Activated T-cell treated with anti-CD3 and anti-CD28 coated beads, Interleukin-2, amount 50 U/mL, for 72 hours (primary cell): Measurements from ENCODE around the gene EXOSC1. TPM values are rescaled to one million over a fixed set of nuclear protein-coding genes. Genes with fewer than 3 reads are reported as not detected.

Source experiments
- ATAC-seq, 2 donors: fragments of 150-1000 bp; cut with Tn5 transposase; replicated peaks in 1 of 2; 2 replicates each; pipeline ENCODE4 v1.10.0; 2021; ENCODE audit warnings: moderate library complexity in 2 of 2, mild to moderate bottlenecking in 1 of 2
- DNase-seq, 2 donors: peaks; one replicate each; pipeline ENCODE4 v3.0.0; 2021 to 2022; ENCODE audit warnings: mixed read lengths in 1 of 2
- H3K27ac Mint-ChIP-seq: one replicate; pipeline ENCODE4 v1.8.0; 2022; ENCODE audit warnings: mild to moderate bottlenecking, moderate library complexity, mixed read lengths
- H3K27me3 Mint-ChIP-seq: one replicate; pipeline ENCODE4 v1.8.0; 2022; ENCODE audit warnings: low read depth, mixed read lengths
- H3K36me3 Mint-ChIP-seq, 2 donors: one replicate each; pipeline ENCODE4 v1.8.0; 2022; ENCODE audit warnings: mixed read lengths in 2 of 2, mild to moderate bottlenecking in 1 of 2; ENCODE audit not compliant: insufficient read depth in 2 of 2
- H3K4me1 Mint-ChIP-seq: one replicate; pipeline ENCODE4 v1.8.0; 2022; ENCODE audit warnings: low read depth, mixed read lengths
- H3K4me3 Mint-ChIP-seq, 2 donors: one replicate each; pipeline ENCODE4 v1.8.0; 2022; ENCODE audit warnings: mild to moderate bottlenecking in 2 of 2, mixed read lengths in 2 of 2, moderate library complexity in 2 of 2
- H3K9me3 Mint-ChIP-seq, 2 donors: one replicate each; pipeline ENCODE4 v1.8.0; 2022; ENCODE audit warnings: mixed read lengths in 2 of 2
- total RNA-seq, 2 donors: library from RNA; stranded (reverse); gene quantifications; one replicate each; pipeline ENCODE4 v1.2.3, GENCODE V29; 2022

EXOSC1 gene
- total RNA-seq, 2 donors from 2014 or later, result 75.3 to 75.7 TPM

DNA sequence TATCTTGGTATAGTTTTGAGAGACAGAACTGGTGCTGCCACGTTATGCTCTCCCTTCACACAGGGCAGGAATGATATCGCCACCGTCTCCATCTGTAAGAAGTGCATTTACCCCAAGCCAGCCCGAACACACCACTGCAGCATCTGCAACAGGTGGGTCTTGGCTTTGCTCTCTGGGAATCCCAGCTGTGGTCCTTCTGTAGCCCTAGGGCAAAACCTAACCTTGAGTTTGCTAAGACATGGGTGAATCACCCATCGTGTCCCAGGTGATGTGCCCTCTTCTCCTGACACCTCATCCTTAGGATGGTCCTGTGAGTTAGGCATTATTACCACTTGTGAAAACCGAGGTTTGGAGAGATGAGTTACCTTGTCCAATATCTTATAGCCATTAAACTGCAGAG, 6.5 kb upstream of the EXOSC1 start:
- Mint-ChIP-seq H3K4me1 (peaks cover 62% of the 10 kb centered on the region), H3K27ac (peak overlapping the region; percentile 39), H3K27me3 (no peaks in the 10 kb centered on the region), H3K36me3 (peaks cover 3 to 9% of the 10 kb centered on the region in 2 donors), H3K4me3 (no peak overlapping the region), H3K9me3 (no peaks in the 10 kb centered on the region)
- ATAC-seq (no peak), DNase-seq (no peak)

DNA sequence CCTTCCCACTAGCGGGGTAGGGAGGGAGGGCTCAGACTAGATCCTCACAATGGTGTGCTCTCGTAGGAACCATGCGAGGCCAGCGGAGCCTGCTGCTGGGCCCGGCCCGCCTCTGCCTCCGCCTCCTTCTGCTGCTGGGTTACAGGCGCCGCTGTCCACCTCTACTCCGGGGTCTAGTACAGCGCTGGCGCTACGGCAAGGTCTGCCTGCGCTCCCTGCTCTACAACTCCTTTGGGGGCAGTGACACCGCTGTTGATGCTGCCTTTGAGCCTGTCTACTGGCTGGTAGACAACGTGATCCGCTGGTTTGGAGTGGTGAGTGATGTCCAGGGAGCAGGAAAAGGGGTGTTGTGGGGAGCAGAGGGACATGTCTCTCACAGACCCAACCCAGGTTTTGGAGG, 5.8 kb upstream of the EXOSC1 start:
- no peak for DNase-seq
- peaks cover 2 to 7% of the 10 kb centered on the region in 2 donors for H3K36me3 Mint-ChIP-seq
- H3K27me3 Mint-ChIP-seq, result no peaks in the 10 kb centered on the region
- H3K9me3 Mint-ChIP-seq, result no peaks in the 10 kb centered on the region
- no peak overlapping the region for H3K4me3 Mint-ChIP-seq
- no peak for ATAC-seq
- H3K4me1 Mint-ChIP-seq, result peaks cover 69% of the 10 kb centered on the region
- H3K27ac Mint-ChIP-seq, result peak overlapping the region; percentile 39

GRCh38 chr10:97450828-97451227, 5.0 kb upstream of the EXOSC1 start:
- Mint-ChIP-seq H3K4me1 (peaks cover 74% of the 10 kb centered on the region), H3K27me3 (no peaks in the 10 kb centered on the region), H3K4me3 (no peak overlapping the region), H3K27ac (peak overlapping the region; percentile 36), H3K36me3 (peaks cover 4 to 5% of the 10 kb centered on the region in 2 donors), H3K9me3 (no peaks in the 10 kb centered on the region)
- ATAC-seq, result no peak
- no peak for DNase-seq

DNA sequence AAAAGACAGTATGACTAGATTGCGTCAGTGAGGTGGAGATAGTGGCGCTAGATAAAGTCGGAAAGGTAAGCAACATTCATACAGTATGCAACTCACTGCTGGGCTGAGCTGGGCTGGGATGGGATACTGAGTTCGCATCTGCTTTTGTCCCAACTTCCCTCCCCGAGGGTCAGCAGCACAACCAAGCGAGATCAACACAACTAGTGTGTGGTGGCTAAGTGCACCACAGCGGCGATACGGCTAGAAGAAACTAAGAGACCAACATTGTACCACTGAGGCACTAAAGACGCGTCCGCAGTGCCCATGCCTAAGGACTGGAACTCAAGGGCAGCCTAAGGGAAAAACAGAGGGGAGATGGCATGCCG, 467 bp downstream of the EXOSC1 start:
- ATAC-seq, result no peak
- Mint-ChIP-seq H3K4me1 (peaks cover 54% of the 10 kb centered on the region), H3K27ac (peak overlapping the region; percentile 98), H3K36me3 (peaks cover 14 to 19% of the 10 kb centered on the region in 2 donors), H3K4me3 (peak overlapping the region; percentile 94 to 98), H3K9me3 (no peaks in the 10 kb centered on the region), H3K27me3 (no peaks in the 10 kb centered on the region)
- no peak for DNase-seq

GRCh38 chr10:97444212-97444611, 1.6 kb downstream of the EXOSC1 start:
- Mint-ChIP-seq H3K27ac (peak overlapping the region; percentile 98), H3K9me3 (no peaks in the 10 kb centered on the region), H3K36me3 (peaks cover 14 to 23% of the 10 kb centered on the region in 2 donors), H3K27me3 (no peaks in the 10 kb centered on the region), H3K4me3 (peak overlapping the region; percentile 94 to 98), H3K4me1 (peaks cover 50% of the 10 kb centered on the region)
- DNase-seq, result no peak
- ATAC-seq, result peak; percentile 14 to 46

DNA sequence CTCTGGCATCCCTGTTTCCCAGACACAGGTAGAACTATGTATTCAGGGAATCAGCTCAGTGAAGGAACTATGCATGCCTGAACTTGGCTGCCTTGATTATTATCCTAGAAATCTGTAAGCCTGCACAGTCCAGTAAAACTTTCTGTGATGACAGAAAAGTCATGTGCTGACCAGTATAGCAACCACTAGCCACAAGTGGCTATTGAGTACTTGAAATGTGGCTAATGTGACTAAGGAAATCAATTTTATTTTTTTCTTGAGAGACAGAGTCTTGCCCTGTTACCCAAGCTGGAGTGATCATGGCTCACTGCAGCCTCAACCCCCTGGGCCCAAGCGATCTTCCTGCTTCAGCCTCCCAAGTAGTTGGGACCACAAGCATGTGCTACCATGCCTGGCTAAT, 3.5 kb downstream of the EXOSC1 start:
- H3K4me3 Mint-ChIP-seq, result no peak overlapping the region
- H3K27me3 Mint-ChIP-seq, result no peaks in the 10 kb centered on the region
- DNase-seq (no peak), ATAC-seq (no peak)
- H3K9me3 Mint-ChIP-seq, result no peaks in the 10 kb centered on the region
- H3K36me3 Mint-ChIP-seq, result peaks cover 17 to 23% of the 10 kb centered on the region in 2 donors
- peak overlapping the region; percentile 54 for H3K27ac Mint-ChIP-seq
- peaks cover 34% of the 10 kb centered on the region for H3K4me1 Mint-ChIP-seq

GRCh38 chr10:97435211-97435610, 10.6 kb downstream of the EXOSC1 start:
- Mint-ChIP-seq H3K27me3 (no peaks in the 10 kb centered on the region), H3K27ac (peak overlapping the region; percentile 52), H3K9me3 (no peaks in the 10 kb centered on the region), H3K4me1 (peaks cover 11% of the 10 kb centered on the region), H3K4me3 (no peak overlapping the region), H3K36me3 (peaks cover 3 to 16% of the 10 kb centered on the region in 2 donors)
- ATAC-seq, result no peak
- DNase-seq, result no peak

DNA sequence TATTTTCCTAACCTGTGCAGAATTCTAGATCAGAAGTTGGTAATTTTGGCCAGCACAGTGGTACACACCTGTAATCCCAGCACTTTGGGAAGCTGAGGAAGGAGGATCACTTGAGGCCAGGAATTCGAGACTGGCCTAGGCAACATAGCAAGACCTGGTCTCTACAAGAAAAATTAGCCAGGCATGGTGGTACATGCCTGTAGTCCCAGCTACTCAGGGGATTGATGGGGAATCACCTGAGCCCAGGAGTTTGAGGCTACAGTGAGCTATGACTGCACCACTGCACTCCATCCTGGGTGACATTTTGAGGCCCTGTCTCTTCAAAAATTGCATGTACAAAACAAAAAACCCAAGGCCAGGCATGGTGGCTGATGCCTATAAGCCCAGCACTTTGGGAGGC, 11.2 kb downstream of the EXOSC1 start:
- H3K4me3 Mint-ChIP-seq, result no peak overlapping the region
- H3K4me1 Mint-ChIP-seq, result peaks cover 13% of the 10 kb centered on the region
- H3K9me3 Mint-ChIP-seq, result no peaks in the 10 kb centered on the region
- ATAC-seq (no peak), DNase-seq (no peak)
- H3K27ac Mint-ChIP-seq, result peak overlapping the region; percentile 86
- peaks cover 4 to 20% of the 10 kb centered on the region in 2 donors for H3K36me3 Mint-ChIP-seq
- no peaks in the 10 kb centered on the region for H3K27me3 Mint-ChIP-seq

- no peaks in the 10 kb centered on the region for H3K27me3 Mint-ChIP-seq
- no peak for ATAC-seq
- DNase-seq, result no peak
- no peaks in the 10 kb centered on the region for H3K9me3 Mint-ChIP-seq
- peak overlapping the region; percentile 86 for H3K27ac Mint-ChIP-seq
- no peak overlapping the region for H3K4me3 Mint-ChIP-seq
- H3K4me1 Mint-ChIP-seq, result peaks cover 18% of the 10 kb centered on the region
- H3K36me3 Mint-ChIP-seq, result peaks cover 4 to 25% of the 10 kb centered on the region in 2 donors
These were observed 11.8 kb downstream of the EXOSC1 start for GRCh38 chr10:97434055-97434454.

DNA sequence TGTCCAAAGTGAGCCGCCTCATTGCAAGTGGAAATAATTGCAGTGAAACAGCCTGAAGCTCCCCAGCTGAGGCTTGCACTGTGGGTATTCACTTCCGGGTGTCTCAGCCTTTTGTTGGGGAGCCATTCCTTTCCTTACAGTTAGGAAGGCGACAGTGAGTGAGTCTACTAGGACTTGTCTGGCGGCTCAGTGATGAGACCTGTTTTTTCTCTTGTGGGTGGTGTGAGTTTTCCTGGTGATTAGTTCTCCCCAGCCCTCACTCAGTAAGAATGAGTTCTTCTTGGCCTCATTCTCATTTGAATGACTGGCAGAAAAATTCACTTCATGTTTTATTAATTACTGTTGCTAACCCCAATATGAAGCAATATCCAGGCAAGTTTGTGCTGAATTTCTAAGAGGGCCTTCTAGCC, 17.2 kb downstream of the EXOSC1 start:
- Mint-ChIP-seq H3K9me3 (no peaks in the 10 kb centered on the region), H3K4me1 (peaks cover 42% of the 10 kb centered on the region), H3K36me3 (peaks cover 16 to 36% of the 10 kb centered on the region in 2 donors), H3K27ac (peak overlapping the region; percentile 92), H3K4me3 (peak overlapping the region; percentile 76 to 97), H3K27me3 (no peaks in the 10 kb centered on the region)
- ATAC-seq (no peak), DNase-seq (peak; percentile 17 to 41)

DNA sequence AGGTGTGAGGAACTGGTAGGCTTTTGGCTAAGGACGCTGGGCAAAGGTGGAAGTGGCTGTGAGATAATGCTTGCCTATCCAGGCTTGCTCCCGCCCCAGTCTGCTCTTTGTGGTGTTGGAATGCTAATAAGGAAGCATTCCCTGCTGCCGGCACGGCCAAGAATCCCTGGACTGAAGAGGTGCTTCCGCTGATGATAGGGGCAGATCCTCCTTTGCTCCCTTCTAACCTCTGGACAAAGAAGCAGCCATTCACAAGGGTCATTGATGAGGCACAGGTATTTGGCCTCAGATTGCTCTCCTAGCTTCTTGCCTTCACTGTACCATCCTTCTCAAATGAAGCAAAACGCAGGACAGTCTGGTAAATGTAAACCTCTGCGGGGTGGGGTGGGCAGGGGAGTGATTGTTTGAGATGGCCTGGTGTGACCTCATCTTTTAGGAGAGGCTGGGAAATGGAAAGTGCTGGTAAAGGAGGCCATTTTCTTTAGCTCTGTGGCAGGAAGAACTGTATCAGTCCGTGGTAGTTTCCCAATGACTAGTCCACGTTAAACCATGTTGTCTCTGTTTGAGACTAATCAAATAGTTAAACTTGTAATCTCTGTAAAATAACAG, 18.1 kb downstream of the EXOSC1 start:
- Mint-ChIP-seq H3K27me3 (no peaks in the 10 kb centered on the region), H3K4me1 (peaks cover 51% of the 10 kb centered on the region), H3K4me3 (peak overlapping the region; percentile 76 to 97), H3K36me3 (peaks cover 16 to 36% of the 10 kb centered on the region in 2 donors), H3K27ac (peak overlapping the region; percentile 95), H3K9me3 (no peaks in the 10 kb centered on the region)
- ATAC-seq (peak; percentile 41 to 58), DNase-seq (peak; percentile 45 to 51)

- no peak for DNase-seq
- peak overlapping the region; percentile 95 for H3K27ac Mint-ChIP-seq
These were observed 18.8 kb downstream of the EXOSC1 start for GRCh38 chr10:97426776-97427570.

GRCh38 chr10:97425964-97426775, 19.6 kb downstream of the EXOSC1 start, which contains the start of gene PGAM1:
TSS of gene PGAM1 (plus strand) at chr10:97426191. CDS start at chr10:97426308, 117 bp downstream.
- peak; percentile 94 to 98 for DNase-seq
- Mint-ChIP-seq H3K27me3 (no peaks in the 10 kb centered on the region), H3K9me3 (no peaks in the 10 kb centered on the region), H3K4me3 (peak within 1 kb of the TSS; percentile 76 to 97), H3K36me3 (peaks cover 16 to 32% of the 10 kb centered on the region in 2 donors), H3K27ac (peak within 1 kb of the TSS; percentile 98), H3K4me1 (peaks cover 60% of the 10 kb centered on the region)
- ATAC-seq, result peak; percentile 80

More at GRCh38 chr10:97426776-97427570, 18.8 kb downstream of the EXOSC1 start:
- H3K4me1 Mint-ChIP-seq, result peaks cover 52% of the 10 kb centered on the region
- H3K36me3 Mint-ChIP-seq, result peaks cover 16 to 34% of the 10 kb centered on the region in 2 donors
- H3K27me3 Mint-ChIP-seq, result no peaks in the 10 kb centered on the region
- no peaks in the 10 kb centered on the region for H3K9me3 Mint-ChIP-seq
- ATAC-seq, result no peak
- H3K4me3 Mint-ChIP-seq, result peak overlapping the region; percentile 76 to 97
